HG03139 (cell line): ENCODE measurements around the gene TF.

ENCODE experiments used
- ATAC-seq: cut with Tn5 transposase; IDR thresholded peaks from one replicate; pipeline ENCODE4 v1.9.1; 2021; ENCODE audit not compliant: unreplicated experiment

Gene TF

GRCh38 chr3:133805384-133805701 is 59.1 kb downstream of the TF start:
- no peak for ATAC-seq

GRCh38 chr3:133805702-133806475 is 59.7 kb downstream of the TF start, which contains the start of gene SRPRB:
Gene SRPRB, plus strand, starts transcription at chr3:133805815. Its CDS starts 34 bp downstream, at chr3:133805849.
- peak; percentile 99 for ATAC-seq

DNA sequence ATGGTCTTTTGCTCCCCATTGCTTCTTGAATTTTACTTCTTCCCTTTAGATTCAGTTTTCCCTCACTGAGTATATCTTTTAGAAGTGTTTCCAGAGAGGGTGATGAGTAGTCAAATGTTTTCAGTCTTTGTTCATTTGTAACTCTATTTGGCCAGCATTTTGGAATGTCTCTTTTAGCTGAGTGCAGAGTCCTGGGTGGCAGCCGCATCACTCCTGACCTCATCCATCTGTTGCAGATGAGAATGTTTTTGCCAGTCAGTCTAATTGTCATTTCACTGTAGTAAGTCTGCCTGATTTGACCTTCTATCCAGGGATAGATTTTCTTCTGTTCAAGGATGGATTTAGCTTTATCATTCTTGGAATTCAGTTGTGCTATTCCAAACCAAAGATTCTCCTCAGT is 66.7 kb downstream of the TF start:
- no peak for ATAC-seq

GRCh38 chr3:133815386-133815785 is 69.2 kb downstream of the TF start:
- no peak for ATAC-seq

DNA sequence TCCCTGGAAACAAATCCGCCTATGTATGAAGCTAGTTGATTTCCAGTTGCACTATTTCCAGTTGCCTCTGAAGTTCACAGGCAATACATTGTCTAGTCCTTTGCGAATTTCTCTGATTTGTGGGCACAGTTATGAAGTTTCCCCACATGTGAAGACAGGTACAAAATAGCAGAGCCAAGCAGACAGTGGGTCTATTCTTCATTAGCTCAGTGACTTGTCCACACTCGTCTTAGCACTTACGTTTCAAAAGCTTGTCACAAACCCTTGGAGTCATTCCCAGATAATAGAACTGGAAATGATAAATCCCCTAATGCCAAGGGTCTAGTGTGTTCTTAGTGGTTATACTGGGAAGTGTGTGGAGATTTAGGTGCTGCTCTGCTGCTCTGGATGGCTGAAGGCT is 73.9 kb downstream of the TF start:
- ATAC-seq, result no peak

- ATAC-seq, result no peak
Measured at GRCh38 chr3:133820889-133821675, 74.9 kb downstream of the TF start.

GRCh38 chr3:133821767-133822638 is 75.8 kb downstream of the TF start:
- no peak for ATAC-seq

DNA sequence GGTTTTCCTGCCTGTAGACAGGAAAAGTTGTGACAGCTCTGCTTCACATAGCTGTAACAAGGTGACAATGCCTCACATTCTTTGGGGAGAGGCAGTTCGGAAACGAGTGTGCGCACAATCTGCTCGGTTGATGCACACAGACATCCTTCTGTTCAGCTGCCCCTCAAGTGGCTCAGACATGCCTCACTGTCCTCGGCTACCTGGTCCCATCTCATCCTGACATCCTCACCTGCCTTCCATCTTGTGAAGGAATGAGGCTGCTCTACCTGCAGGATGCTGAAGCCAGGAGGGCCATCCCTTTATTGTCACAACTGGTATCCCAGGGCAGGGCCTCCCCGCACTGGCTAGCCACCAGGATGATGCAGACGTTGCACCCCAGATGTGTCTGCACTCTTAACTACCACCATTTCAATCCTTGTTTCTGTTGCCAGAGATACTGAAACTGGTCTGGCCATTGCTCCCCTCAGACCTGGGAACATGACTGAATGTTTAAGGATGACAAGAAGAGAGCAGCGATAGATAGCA is 78.8 kb downstream of the TF start:
- no peak for ATAC-seq

GRCh38 chr3:133825969-133826727 is 80.0 kb downstream of the TF start:
- no peak for ATAC-seq

- no peak for ATAC-seq
Measured at GRCh38 chr3:133827136-133827535, 80.9 kb downstream of the TF start.

GRCh38 chr3:133827684-133828083 is 81.5 kb downstream of the TF start:
- ATAC-seq, result no peak

GRCh38 chr3:133828576-133829309 is 82.5 kb downstream of the TF start:
- ATAC-seq, result no peak

DNA sequence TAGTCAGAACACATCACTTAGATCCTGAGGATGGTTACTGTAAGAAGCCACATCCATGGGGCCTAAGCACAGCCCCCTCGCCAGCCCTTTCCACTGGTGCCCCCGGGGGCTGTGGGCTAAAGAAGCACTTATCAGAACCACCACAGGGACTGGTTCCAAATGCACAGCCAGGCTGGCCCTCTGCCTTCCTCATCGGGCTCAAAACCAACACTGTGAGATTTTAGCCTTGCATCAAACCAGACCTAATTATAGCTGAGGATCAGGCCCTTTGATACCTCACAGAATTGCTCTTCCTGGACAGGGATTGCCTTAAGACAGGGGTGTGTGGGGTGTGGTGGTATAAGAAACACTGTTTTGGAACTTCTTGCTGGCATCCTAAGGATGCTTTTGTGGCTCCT is 83.1 kb downstream of the TF start:
- ATAC-seq, result no peak

GRCh38 chr3:133830071-133830470 is 83.9 kb downstream of the TF start:
- no peak for ATAC-seq

DNA sequence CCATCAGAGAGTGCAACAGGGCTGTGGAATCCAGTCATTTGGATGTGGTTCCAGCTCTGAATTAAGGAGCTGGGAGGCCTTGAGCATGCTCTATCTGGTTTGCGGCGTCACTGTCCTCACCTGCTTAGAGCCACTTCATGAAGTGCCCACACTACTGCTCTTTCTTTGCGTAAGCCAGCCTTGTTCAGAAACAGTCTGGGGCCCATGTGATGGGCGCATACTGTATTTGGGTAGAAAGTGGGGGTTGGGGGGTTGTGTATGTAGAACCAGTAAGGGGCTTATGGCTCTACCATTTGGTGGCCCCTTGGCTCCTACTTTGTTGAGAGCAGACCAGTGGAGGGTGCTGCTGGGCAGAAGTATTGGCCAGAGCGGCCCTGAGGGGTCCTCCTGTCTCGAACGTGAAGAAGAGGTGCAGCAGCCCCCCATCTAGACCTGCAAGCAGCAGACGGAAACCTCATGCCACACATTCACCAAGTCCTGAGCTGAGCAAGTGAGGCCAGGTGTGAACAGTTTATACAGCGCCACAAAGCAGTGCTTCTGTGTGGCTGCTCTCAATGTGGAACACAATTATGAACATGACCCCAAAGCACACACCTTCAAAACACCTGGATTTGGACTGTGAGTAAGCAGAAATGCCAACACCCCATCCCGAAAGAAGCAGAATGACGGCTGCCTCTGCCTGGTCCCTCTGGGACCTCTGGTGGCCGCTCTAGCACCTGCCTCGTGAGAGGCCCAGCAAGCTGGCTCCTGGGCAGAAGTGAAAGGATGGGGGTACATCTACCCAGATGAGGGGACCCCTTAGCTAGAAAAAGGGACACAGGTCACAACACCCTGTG is 86.0 kb downstream of the TF start:
- no peak for ATAC-seq

GRCh38 chr3:133832802-133833144 is 86.6 kb downstream of the TF start:
- ATAC-seq, result no peak

DNA sequence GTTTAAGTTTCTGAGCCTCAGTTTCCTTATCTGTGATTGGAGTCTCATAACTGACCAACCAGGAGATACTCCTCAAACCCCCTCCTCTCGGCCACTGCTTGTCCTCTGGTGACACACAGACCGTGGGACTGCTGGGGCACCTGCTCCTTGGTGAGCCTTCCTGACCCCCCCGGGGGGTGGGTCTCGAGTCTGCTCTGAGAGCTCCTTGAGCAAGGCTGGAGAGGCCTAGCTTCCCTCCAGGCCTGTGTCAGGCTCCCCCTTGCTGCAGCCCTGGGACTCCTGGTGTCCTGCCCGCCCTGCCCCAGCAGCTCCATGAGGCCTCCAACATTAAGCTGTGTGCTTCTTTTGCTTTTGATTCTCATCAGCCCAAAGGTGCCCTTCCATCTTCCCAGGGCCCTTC is 87.1 kb downstream of the TF start:
- ATAC-seq, result no peak

DNA sequence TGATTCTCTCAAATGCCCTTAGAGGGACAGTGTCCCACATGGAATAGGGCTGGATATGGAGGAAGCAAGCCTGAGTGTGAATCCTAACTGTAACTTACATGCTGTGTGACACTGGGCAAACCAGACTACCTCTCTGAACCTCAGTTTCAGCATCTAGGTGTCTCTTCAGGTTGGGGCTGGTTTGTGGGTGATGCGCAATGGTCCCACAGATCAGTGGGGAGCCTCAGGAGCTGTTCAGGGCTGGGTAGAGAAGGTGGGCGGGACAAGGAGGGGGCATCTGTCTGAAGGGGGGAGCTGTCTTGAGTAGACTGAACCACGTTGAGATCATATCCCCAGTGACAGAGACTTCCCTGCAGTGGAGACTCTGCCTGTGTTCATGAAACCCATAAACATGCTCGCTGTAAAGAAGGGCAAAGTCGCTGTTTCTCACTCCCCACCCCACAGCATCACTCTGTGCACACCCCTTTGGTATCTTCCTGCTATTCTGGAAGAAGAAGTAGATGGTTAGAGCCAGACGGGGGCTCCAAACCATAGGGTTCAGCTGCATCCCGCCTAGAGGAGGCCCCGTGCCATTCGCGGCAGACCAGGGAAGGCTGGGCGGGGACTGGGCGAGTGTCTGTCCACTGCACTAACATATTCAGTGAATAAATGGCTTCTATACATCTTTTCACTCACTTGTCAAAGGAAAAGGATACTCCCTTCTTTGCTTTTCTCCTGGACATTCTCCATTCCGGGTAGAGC is 87.9 kb downstream of the TF start:
- ATAC-seq, result no peak
